ENCODE measurements around the gene PPP1R13B.

The PPP1R13B gene

DNA sequence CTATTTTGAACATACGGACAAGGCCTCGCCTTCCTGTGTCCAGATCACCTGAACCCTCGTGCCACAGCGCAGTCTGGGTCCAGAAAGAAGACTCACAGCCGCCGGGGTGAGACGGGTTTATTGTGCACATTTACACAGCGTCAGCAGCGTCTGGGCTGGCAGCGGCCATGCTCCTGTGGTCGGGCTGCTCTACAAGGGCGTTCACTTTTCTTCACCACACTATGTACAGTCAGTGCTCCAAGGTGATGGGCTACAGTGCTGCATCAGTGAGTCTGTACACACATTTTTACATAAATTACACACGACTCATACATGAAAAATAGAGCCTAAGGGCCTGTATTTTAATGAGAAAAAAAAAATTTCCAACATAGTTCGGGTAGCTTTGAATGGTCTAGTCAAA is 113.7 kb downstream of the PPP1R13B start:
- Histone ChIP-seq H3K4me3 (ENCODE audit: low read depth, low read length, poor library complexity, severe bottlenecking) (no peak overlapping the region), H2AFZ (ENCODE audit: low read length) (no peak overlapping the region), H3F3A (ENCODE audit: insufficient read depth, low read length) (no peaks in the 10 kb centered on the region), H4K20me1 (ENCODE audit: insufficient read depth, low read length) (no peaks in the 10 kb centered on the region), H3K27me3 (ENCODE audit: insufficient read depth, low read length) (no peaks in the 10 kb centered on the region), H3K4me1 (ENCODE audit: insufficient read depth, low read length, severe bottlenecking) (no peaks in the 10 kb centered on the region), H3K79me2 (ENCODE audit: insufficient read depth, low read length) (no peaks in the 10 kb centered on the region), H3K27ac (ENCODE audit: low read depth, low read length, poor library complexity, severe bottlenecking) (no peak overlapping the region), H3K36me3 (ENCODE audit: insufficient read depth, low read length) (peaks cover 73% of the 10 kb centered on the region), H3K9ac (ENCODE audit: low read length) (no peak overlapping the region), H3K9me3 (ENCODE audit: low read length) (no peaks in the 10 kb centered on the region), H3K4me2 (ENCODE audit: low read length) (no peak overlapping the region), H3K9me2 (ENCODE audit: low read depth, low read length) (no peaks in the 10 kb centered on the region)
- TF ChIP-seq, protein P1, sequence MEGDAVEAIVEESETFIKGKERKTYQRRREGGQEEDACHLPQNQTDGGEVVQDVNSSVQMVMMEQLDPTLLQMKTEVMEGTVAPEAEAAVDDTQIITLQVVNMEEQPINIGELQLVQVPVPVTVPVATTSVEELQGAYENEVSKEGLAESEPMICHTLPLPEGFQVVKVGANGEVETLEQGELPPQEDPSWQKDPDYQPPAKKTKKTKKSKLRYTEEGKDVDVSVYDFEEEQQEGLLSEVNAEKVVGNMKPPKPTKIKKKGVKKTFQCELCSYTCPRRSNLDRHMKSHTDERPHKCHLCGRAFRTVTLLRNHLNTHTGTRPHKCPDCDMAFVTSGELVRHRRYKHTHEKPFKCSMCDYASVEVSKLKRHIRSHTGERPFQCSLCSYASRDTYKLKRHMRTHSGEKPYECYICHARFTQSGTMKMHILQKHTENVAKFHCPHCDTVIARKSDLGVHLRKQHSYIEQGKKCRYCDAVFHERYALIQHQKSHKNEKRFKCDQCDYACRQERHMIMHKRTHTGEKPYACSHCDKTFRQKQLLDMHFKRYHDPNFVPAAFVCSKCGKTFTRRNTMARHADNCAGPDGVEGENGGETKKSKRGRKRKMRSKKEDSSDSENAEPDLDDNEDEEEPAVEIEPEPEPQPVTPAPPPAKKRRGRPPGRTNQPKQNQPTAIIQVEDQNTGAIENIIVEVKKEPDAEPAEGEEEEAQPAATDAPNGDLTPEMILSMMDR (IDR thresholded peaks at IDR 0.05; ENCODE audit: low read length): no peak
- TF ChIP-seq EZH2 (IDR thresholded peaks at IDR 0.05; ENCODE audit: borderline replicate concordance, low read length): no peak

DNA sequence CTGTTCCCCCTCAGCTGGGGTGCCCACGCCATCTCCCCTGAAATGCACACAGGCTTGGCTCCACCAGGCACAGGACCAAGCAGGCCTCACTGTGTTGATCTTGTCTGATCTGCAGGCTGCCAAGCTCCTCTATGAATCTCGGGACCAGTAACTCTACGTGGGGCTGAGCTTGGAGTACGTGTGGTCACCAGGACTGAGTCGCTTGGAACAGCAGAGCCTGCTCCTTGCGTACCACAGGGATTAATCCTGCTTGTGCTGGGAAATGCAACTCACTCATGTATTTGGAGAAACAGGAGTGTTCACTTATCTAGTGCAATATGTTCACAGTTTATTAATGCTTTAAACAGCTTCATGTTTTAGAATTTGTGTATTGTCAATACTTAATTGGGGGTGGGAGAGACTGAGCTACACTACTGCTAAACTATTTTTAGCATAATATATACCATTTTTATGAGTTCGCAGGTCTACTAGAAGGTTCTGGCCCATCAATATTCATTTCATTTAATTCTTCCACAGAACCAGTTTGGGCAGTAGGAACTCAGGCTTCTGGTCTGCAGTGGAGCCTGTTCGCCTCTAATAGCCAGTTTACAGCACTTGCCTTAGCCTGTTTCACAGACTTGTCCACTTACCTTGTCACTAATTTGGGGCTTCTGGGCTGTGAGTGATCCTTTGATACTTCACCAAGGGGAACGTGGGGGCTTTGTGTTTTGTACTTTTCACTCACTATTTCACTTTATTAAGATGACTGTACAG is 114.3 kb downstream of the PPP1R13B start:
- Histone ChIP-seq H3K36me3 (ENCODE audit: insufficient read depth, low read length) (peaks cover 74% of the 10 kb centered on the region), H3K27me3 (ENCODE audit: insufficient read depth, low read length) (no peaks in the 10 kb centered on the region)
- TF ChIP-seq EZH2 (IDR thresholded peaks at IDR 0.05; ENCODE audit: borderline replicate concordance, low read length): no peak
- TF ChIP-seq, protein P1 (IDR thresholded peaks at IDR 0.05; ENCODE audit: low read length): no peak

DNA sequence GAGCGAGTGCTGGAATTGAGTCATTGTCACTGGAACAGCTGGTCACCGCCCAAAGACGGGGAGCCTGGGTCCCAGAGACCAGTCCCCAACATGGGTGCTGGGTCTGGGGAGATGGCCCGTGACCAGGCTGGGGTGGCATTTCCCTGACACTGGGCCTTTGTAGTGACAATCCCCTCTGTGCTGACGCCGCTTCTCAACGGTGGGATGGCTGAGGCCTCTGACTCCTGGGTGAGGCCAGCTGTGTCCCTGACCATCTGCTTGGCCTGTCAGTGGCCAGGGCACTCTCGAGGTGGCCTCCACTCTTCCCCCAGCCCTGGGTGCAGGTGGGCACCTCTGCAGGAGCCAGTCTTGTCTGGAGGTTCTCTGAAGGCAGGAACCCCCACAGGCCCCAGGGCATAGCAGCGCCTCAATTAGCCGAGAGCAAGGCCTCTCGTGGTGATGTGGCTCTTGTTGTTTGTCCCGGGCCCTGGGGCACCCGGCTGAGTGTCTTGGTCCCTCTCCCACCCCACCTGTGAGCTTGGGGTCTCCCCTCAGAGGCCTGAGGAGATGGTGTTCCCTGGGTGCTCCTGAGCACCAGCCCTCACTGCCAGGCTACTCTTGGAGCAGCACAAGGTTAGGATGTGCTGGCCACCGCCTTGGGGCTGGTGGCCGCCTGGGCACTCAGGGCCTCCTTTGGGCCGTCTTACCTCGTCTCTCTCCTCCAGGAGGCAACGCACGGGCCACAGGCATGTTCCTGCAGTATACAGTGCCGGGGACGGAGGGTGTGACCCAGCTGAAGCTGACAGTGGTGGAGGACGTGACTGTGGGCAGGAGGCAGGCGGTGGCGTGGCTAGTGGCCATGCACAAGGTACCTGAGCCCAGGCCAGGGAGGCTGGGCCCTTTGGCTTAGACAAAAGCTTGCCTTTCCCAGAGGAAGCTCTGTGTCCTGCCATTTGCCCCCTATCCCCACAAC is 115.2 kb downstream of the PPP1R13B start:
- Histone ChIP-seq H3K9me3 (ENCODE audit: low read length) (no peaks in the 10 kb centered on the region), H3K9ac (ENCODE audit: low read length) (no peak overlapping the region), H2AFZ (ENCODE audit: low read length) (no peak overlapping the region), H3K36me3 (ENCODE audit: insufficient read depth, low read length) (peaks cover 74% of the 10 kb centered on the region), H3F3A (ENCODE audit: insufficient read depth, low read length) (no peaks in the 10 kb centered on the region), H3K4me2 (ENCODE audit: low read length) (no peak overlapping the region), H3K4me3 (ENCODE audit: low read depth, low read length, poor library complexity, severe bottlenecking) (no peak overlapping the region), H3K27ac (ENCODE audit: low read depth, low read length, poor library complexity, severe bottlenecking) (no peak overlapping the region), H3K27me3 (ENCODE audit: insufficient read depth, low read length) (no peaks in the 10 kb centered on the region), H4K20me1 (ENCODE audit: insufficient read depth, low read length) (no peaks in the 10 kb centered on the region), H3K79me2 (ENCODE audit: insufficient read depth, low read length) (no peaks in the 10 kb centered on the region), H3K9me2 (ENCODE audit: low read depth, low read length) (no peaks in the 10 kb centered on the region), H3K4me1 (ENCODE audit: insufficient read depth, low read length, severe bottlenecking) (no peaks in the 10 kb centered on the region)
- TF ChIP-seq, protein P1 (IDR thresholded peaks at IDR 0.05; ENCODE audit: low read length): no peak
- TF ChIP-seq EZH2 (IDR thresholded peaks at IDR 0.05; ENCODE audit: borderline replicate concordance, low read length): no peak

More for the DNA sequence above, 114.3 kb downstream of the PPP1R13B start:
- no peaks in the 10 kb centered on the region for H3K79me2 ChIP-seq (ENCODE audit: insufficient read depth, low read length)
- no peak overlapping the region for H3K4me2 ChIP-seq (ENCODE audit: low read length)
- H3K9me3 ChIP-seq (ENCODE audit: low read length): no peaks in the 10 kb centered on the region
- H2AFZ ChIP-seq (ENCODE audit: low read length): no peak overlapping the region
- no peaks in the 10 kb centered on the region for H3K4me1 ChIP-seq (ENCODE audit: insufficient read depth, low read length, severe bottlenecking)
- no peaks in the 10 kb centered on the region for H3F3A ChIP-seq (ENCODE audit: insufficient read depth, low read length)
- H4K20me1 ChIP-seq (ENCODE audit: insufficient read depth, low read length): no peaks in the 10 kb centered on the region
- H3K4me3 ChIP-seq (ENCODE audit: low read depth, low read length, poor library complexity, severe bottlenecking): no peak overlapping the region
- no peak overlapping the region for H3K9ac ChIP-seq (ENCODE audit: low read length)
- H3K9me2 ChIP-seq (ENCODE audit: low read depth, low read length): no peaks in the 10 kb centered on the region
- no peak overlapping the region for H3K27ac ChIP-seq (ENCODE audit: low read depth, low read length, poor library complexity, severe bottlenecking)
